Middle frontal gyrus (tissue), 1 donor: ENCODE measurements around the gene UCP2.

Experiments used
- DNase-seq: peaks from one replicate; pipeline ENCODE4 v3.0.0-alpha.2; 2015; ENCODE audit warnings: low spot score; ENCODE audit errors: extremely low spot score

Gene UCP2

DNA sequence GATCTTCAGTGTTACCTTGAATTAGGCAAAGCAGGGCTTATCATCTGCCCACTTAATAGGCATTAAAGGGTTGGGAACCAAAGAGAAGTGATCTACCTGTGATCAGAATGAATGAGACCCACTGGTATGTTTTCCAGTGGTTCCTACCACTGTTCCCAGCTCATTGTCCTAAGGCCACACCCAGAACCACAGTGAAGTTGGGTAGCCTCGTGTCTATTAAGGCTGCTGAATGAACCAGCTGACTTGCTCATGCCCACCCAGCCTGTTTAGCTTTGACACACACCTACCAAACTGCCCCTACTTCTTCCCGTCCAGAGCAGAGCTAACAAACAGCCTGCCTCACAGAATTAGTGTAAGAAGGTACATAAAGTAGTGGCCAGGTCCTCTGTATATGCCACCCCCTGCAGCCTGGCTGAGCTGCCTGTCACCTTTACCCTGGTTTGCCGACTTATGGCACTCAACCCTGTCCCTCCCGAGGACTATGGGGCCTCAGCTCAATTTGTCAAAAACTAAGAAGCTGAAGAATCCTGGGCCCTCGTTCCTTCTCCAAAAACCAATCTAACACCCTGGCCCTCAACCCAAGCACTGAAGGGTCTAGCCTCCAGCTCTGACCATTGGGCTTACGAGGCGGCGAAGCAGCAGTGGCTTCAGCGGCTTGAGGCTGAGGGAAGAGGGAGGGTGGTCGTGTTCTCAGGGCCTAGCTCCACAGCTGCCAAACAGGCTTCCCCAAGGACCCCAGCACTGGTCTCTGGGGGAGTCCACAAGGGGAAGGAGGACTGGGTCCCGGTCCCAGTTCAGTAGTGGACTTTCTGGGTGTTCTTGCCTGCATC is 9.8 kb downstream of the UCP2 start:
- no peak for DNase-seq

DNA sequence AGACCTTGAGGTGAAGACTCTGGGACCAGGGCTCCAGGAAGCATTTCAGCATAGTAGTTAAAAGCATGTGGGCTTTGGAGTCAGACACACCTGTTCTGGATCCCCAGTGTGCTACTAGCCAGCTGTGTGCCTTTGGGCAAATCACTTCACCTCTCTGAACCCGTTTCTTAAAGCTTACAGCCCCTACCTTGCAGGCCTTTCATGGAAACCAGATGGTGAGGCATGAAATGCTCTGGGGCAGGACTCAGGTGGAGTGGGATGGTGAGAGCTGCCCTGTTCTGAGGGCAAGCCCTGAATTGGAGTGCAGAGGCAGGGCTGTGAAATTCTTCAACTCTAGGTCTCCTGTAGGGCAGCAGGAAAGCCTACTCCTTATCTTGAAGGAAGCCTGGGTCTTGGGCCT is 10.5 kb downstream of the UCP2 start:
- DNase-seq: no peak

DNA sequence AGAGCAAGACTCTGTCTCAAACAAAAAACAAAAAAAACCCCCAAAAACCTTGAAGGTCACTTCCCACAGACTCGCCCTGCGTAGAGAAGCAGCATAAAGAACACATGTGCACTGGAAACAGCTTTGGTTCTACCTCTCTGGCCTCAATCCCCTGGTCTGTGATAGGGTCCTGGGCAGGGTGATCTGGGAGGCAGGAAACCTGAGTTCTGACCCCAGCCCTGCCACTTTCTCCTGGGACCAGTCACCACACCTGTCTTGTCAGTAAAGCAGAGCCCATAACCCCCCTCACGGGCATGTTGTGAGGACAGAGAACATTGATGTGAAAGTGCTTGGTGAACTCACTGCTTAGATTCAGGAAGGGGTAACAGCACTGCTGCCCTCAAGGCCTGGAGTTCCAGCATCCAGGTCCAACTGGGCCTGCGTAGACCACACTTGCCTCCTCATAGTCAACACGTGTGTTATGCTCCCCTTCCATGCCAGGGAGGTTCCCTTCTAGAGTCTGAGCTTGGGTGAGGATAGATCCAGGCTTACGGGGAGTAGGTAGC is 11.4 kb downstream of the UCP2 start:
- DNase-seq: no peak

DNA sequence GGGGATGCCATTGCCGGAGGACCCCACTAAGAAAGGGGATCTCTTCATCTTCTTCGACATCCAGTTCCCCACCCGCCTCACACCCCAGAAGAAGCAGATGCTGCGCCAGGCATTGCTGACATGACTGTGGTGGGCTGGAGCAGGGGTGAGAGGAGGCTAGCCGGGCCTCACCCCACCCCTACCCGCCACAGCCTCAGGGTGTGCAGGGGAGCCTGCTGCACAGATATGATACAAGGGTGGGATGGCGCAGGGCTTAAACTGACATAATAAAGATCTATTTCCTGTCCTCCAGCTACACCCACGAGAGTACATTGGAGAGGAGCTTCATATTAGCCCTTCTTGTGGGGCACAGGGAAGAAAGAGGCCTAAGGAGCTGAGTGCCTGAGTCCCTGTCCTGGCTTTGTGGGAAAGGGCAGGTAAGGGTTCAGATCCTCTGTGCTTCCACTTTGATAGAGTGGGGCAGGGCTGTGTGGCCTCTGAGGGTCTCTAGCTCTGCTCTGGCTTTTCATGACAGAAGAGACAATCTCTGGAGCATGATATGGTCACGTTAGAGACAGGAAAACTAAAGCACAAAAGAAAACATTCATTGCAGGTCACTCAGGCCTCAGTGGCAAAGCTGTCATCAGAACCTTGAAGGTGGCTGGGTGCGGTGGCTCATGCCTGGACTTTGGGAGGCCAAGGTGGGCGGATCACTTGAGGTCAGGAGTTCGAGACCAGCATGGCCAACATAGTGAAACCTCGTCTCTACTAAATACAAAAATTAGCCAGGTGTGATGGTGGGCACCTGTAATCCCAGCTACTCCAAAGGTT is 12.4 kb downstream of the UCP2 start:
- no peak for DNase-seq

DNA sequence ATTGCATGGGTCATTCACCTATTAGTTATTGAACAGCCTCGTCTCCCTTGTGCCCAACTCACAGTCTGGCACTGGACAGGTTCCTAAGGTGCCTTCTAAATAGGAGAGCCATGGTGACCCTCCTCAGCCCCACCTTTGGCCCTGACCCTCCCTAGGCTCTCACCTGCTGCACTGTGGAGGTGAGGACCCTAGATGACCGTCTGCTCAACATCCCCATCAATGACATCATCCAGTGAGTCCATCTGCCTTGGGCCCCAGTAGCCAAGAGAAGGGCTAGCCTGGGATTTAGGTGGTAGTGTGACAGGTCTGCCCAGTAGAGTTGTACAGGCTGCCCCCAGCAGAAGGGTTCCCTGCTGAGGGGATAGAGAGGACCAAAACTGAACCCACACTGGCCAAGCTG is 13.6 kb downstream of the UCP2 start:
- DNase-seq: no peak

DNA sequence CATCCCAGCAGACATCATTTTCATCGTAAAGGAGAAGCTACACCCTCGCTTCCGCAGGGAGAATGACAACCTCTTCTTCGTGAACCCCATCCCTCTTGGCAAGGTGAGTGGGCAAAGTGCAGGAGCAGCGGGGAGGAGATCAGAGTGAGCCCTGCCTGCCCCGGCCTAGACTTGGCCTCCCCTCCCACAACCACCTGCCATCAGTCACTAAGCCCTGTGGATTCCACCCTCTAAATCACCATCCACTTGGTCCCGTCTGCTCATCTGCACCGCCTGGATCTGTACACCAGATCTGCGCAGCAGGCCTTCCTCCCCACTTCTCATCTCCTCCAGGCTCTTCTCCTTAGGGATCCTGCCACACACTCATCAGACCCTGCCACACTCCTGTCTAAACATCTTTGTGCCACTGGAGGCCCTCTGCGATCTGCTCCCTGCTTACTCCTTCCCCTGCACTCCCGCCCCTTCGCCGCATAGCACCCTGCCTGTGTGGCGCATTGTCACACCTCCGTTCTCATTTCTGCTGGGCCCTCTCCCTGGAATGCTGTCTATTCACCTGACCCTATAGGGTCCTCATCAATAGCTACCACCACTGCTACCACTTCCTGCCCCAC is 14.2 kb downstream of the UCP2 start:
- no peak for DNase-seq

DNA sequence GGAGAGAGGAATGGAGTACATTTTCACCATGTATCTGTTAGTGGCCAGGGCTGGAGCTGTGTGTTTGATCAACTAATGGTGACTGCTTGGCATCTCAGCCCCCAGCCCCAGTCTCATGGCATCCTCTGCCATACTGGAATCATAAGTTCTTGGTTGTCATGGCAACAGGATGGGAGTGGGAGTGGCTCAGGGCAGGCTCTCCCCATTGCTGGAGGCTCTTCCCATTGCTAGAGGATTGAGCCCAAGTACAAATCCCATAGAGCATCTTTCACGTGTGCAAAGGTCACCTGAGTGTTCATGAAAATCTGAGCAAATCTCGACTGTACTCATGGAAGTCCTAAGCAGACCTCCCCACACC is 16.9 kb downstream of the UCP2 start:
- DNase-seq: no peak

DNA sequence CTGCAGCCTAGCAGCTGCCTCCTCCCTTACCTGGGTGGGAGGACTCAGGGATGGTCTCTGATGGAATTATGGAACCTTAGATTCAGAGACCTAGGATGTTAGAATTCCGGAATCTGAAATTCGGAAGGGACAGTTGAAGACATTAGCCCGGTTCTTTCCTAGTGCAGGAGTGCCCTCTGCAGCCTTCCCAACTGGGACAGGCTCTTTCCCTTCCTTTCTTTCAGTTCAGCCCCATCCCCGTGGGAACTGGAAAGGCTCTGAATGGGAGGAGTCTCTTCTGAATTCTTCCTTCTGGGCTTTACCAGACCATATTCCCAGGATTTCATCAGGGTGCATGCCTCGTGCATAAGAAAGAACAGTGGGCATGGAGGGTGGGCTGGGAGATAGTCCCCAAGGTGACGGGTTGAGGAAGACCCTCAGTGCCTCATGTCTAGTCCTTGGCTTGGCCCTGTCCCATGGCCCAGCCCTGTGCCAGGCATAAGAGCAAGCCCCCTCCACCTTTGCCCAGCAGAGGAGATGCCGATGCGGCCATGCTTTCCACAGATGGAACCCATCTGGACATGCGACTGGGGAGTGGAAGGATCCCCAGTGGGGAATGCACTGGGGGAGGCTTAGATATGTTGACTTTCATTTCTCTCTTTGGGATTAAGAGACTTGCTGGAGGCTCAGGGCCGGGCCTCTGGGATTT is 17.4 kb downstream of the UCP2 start:
- DNase-seq: no peak

DNA sequence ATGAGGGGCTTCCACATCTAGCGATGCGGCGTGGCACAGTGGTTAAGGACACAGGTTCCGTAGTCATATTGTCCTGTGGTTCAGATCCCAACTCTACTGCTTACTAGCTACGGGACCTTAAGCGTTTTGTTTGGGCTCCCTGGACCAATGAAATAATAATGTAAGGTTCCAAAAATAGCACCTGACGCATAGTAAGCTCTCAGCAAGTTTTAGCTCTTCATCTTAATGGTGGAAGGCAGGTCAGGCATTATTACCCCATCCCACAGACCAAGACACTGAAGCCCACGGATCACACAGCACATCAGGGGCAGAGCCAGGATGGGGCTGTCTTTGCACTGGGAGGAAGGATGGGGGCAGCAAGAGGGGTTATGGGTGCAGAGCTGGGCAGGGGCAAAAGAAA is 18.8 kb downstream of the UCP2 start:
- DNase-seq: no peak

DNA sequence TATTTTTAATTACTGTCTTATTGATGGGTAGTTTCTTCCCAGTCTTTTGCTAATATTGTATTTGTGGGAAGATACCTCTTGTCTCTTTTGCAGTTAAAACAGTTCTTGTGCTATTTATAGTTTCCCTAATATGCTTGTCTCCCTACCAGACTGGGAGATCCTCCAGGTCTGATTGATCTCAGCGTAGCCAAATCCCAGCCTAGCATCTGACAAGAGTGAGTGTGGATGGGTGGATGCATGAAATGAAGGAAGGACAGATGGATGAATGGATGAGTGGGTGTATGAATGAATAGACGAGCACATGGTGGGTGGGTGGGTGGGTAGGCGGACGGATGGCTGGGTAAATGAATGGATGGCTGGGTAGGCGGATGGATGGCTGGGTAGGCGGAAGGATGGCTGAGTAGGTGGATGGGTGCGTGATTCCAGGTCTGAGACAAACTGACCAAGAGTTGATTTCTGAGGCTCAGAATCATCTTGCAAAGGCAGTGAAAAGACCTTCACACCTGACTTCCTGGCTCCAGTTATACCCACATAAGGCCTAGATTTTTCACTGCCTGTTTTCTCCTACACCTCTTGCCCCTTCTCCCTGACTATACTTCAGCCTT is 20.4 kb downstream of the UCP2 start:
- no peak for DNase-seq

DNA sequence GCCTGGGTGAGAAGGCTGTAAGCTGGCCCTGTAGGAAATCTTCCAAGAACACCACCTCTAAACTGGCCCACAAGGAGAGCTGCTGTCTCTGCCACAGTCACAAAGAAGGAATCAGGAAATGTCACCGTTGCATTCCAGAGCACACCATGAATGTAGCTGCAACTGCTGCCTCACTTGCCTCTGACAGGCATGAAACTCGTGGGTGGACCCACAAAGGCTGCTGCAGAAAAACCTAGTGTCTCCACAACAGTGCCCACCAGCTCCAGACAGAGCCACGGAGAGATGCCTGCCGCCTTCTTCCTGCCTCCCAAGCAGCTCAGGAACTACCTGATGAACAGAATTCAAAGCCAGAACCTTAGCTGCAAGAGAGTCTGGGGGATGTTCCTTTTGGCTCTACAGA is 21.3 kb downstream of the UCP2 start:
- no peak for DNase-seq

DNA sequence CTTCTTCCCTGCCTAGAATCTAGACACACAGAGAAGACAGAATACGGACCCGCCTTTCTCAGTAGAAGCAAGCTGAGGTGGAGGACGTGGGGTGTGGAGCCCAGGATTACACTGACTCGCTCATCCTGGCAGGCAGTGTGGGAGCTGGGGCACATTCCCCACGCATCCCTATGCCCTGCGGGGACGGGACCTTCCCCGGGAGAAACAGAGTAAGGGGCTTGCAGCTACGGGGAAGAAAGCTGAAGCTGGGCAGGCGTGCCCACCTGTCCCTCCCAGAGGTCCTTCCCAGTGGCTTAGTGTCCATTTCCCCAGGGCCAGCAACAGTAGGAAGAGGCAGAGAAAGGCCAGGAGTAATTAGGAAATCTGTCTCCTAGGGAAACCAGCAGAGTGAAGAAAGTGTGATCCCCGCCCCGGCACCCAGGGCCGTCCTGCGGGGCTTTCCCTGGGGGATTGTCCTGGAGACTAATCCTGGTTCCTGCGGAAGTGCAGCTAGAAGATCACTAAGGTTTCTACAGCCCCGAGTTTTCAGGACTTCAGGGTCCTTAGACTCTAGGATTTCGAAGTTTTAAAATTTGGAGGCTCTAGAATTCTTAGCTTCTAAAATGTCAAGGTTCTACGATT is 24.0 kb downstream of the UCP2 start:
- DNase-seq: no peak

DNA sequence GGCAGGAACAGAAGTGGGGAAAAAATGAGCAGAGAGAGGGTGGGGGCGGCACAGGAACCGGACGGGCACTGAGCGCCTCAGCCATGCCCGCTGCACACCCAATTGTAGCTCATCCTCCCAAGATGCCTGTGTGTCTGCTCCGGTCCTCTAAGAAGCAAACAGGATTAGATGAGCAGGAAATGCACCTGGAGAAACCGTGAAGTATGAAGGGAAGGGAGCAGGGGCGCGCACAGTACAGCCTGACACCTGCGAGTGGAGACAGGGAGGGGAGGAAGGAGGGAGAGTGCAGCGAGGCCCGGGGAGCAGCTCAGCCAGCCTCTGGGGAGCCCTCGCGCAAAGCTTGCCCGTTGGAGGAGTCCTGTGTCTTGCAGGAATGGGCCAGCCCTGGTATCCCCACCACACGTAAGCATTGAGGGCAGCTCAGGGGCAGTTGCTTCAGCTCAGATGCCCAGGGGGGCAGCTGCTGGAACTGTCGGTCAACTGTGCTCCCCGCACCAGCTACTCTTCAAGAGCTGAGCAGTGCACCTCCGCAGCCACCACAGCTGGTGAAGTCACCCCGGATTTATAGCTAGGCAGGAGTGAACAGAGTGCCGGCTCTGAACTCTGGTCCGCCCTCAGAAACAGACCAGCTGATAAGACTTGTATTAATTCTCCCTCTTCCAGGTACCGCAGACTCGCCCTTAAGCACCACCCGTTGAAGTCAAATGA is 24.8 kb downstream of the UCP2 start:
- DNase-seq: no peak

DNA sequence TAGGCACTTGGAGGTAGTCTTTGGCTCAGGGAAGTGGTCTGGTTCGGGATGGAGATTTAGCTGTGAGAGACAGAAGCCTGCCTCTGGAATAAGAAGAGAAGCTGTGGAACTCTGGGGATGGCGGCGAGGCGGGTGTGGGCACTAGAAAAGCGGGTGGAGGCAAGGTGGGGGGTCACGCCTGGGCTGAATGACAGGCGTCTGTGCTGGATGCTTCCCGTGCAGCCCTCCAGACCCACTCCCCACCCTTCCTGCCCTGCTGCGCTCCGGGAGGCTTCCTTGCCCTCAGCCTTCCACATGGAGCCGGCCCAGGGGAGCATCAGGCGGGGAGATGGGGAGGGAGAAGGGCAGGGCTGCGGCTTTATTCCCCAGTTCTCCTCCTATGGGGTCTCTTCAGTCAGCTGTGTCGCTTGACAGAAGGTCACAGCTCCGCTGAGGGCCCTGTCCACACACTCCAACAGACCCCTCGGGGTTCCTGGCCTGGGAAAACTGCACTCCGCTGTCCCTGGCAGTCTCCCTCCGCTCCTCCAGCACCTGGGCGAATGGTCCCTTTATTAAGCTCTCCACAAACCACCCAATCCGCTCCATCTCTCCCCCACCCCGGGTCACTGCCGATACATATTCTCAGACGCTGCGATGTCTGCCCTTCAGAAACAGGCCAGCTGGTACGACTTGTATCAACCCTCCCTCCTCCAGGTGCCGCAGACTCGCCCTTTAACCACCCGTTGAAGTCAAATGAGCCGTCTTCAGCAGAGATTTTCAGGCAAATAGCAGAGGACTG is 25.6 kb downstream of the UCP2 start:
- no peak for DNase-seq

DNA sequence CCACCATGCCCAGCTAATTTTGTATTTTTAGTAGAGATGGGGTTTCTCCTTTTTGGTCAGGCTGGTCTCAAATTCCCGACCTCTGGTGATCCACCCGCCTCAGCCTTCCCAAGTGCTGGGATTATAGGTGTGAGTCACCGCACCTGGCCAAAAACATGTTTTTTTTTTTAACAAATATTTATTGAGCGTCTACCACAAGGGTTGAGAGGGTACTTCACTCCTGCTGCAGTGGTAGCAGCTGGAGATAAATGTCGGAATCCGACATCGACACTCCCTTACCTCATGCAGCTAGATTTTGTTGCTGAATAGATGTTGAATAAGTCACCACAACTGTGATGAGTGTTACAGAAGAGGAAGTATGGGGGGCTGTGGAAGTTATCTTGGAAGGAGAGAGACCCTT is 30.8 kb downstream of the UCP2 start:
- DNase-seq: no peak

DNA sequence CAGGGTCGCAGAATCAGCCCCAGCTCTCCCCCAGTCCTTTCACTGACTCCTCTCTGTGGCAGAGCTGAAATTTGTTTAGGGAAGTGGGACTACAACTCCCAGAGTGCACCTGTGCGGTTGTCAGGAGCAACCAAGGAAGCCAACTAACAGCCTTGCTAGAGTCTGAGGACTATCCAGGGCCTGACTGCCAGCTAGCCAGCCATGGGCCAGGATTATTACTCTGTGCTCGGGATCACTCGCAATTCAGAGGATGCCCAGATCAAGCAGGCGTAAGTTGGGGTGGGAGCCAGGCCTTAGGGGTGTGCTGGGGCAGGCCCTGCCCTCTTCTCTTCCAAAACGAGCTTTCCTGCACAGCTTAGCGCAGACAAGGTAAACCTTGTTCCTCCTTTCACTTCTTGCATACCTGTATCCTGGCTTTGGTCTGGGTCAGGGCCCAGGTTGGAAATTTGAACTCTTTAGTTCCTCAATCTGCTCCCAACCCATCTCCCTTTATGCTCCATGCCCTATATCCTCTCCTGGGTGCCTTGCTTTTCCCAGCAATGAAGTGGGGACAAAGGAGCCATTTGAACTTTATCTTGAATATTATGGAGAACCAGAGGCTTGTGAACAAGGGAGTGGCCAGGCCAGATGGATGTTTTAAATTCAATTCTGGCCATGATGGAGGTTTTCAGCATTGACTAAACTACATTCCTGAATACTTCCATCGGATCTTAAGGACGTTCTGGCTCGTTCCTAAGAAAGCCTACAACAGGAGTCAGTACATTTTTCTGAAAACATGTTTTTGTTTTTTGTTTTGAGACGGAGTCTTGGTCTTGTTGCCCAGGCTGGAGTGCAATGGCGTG is 31.6 kb downstream of the UCP2 start, which contains the start of gene DNAJB13:
TSS of gene DNAJB13 (plus strand) at position 158 of the 842 bp plus-strand sequence. CDS start at position 202, 44 bp downstream.
- DNase-seq: no peak

DNA sequence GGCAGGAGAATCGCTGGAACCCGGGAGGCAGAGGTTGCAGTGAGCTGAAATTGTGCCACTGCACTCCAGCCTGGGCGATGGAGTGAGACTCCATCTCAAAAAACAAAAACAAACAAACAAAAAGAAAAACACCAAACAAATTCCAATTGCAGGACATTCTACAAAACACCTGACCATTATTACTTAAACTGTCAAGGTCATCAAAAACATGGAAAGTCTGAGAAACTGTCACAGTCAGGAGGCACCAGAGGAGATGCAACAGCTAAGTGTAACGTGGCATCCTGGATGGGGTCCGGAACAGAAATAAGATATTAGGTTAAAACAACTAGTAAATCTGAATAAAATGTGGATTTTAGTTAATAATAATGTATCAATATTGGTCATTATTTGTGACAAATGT is 32.7 kb downstream of the UCP2 start:
- DNase-seq: no peak

DNA sequence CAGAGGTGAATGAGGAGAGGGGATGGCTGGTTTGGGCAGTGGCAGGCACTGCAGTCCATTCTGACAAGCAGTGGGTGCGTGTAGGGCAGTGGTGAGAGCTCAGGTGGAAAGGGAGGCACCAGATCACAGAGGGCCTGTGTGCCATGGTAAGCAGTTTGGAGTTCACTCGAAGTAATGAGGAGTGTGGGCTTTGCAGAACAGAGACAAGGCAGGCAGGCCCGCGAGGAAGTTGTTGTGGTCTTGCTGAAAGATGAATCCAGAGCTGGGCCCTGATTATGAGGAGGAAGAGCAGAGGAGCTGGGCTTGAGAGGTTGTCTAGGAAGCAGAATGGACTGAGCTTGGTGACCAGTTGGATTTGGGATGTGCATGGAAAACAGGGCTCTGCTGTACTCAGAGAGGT is 33.4 kb downstream of the UCP2 start:
- no peak for DNase-seq
